OCI-M1 (cell line): Measurements from ENCODE around the gene SMARCA2.

Experiments
- DNase-seq: peaks from one replicate; lab custom pipeline; 2025; lab: John Stamatoyannopoulos, UW

The SMARCA2 gene

GRCh38 chr9:2014696-2015580, at the start of gene SMARCA2:
Gene SMARCA2, plus strand, starts transcription at chr9:2015347. Its CDS starts 13,676 bp downstream, at chr9:2029023.
- DNase-seq: peak; percentile 94

GRCh38 chr9:1966725-1967366, 48.3 kb upstream of the SMARCA2 start:
- DNase-seq: no peak

- DNase-seq: no peak
These were observed 46.0 kb upstream of the SMARCA2 start for GRCh38 chr9:1969160-1969559.

GRCh38 chr9:1969898-1970297, 45.2 kb upstream of the SMARCA2 start:
- no peak for DNase-seq

- DNase-seq: no peak
These were observed 42.5 kb upstream of the SMARCA2 start for GRCh38 chr9:1972672-1973071.

- DNase-seq: no peak
These were observed 38.1 kb upstream of the SMARCA2 start for GRCh38 chr9:1977026-1977425.

- DNase-seq: no peak
These were observed 36.2 kb upstream of the SMARCA2 start for GRCh38 chr9:1978941-1979340.

DNA sequence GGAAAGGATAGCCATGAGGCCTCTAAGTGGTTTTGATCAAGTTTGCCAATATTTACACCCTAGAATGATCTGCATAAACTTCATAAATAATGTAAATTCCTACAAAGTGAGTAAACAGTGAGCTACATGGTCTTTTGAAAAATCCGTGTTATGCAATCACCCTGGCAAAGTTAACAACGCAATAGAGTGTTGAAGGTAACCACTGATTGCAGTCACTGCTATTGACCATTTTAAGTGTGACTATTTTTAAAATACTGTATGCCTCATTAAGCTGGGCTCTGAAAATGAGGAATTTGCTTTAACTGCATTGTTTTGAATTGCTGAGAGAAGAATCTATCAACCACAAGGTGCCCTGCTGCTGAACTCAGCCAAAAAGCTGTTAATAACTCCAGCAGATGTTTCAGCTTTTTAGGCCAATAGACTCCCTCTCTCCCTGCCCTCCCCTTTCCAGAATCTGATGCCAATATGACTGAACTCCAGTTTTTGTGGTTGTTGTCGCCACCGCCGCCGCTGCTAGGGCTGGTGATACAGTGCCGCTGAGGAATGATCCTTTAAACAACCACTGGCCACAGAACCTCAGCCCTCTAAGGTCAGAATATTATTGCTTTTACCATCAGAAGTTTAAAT, 35.3 kb upstream of the SMARCA2 start:
- DNase-seq: no peak

- DNase-seq: no peak
These were observed 34.8 kb upstream of the SMARCA2 start for GRCh38 chr9:1980387-1980786.

DNA sequence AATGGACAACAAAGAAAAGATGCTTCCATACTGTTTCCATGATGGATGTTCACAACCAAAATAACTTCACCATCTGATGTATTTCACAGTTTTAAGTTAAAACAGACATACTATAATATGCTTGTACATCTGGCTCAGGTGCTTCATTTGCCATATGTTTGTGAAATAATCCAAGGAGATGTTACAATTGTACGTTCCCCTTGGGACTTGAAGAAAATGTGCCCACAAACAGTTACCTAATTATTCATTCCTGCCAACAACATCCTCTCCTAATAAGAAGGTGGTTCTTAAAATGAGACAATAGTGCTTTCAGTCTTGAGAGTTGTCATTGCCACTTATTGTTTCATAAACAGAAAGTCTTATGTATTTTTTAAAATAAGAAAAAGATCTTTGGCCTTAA, 33.1 kb upstream of the SMARCA2 start:
- DNase-seq: no peak

DNA sequence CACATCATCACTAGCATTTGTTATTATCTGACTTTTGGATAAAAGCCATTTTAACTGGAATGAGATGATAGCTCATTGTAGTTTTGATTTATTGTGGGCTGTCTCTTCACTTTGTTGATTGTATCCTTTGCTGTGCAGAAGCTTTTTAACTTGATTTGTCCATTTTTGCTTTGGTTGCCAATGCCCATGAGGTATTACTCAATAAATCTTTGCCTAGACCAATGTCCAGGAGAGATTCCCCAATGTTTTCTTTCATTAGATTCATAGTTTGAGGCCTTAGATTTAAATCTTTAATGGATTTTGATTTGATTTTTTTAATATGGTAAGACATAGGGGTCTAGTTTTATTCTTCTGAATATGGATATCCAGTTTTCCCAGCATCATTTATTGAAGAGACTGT, 28.8 kb upstream of the SMARCA2 start:
- DNase-seq: no peak

DNA sequence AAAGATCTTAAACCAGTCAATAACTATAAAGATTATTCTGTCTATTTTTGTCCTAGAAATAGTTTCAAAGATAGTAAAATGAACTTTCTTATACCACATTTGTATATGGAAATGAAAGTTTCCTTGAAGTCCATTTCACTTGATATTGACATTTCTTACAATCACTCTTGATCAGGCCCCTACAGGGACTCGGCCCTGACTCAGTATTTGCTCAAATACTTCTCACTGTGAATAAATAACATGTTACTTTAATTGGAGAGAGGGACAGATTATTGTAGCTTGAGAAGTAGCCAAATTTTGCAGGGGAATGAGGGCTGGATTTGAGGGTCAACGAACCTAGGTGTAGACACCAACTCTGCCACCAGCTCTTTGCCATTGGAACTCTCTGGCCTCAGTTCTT, 25.6 kb upstream of the SMARCA2 start:
- no peak for DNase-seq

- no peak for DNase-seq
These were observed 21.0 kb upstream of the SMARCA2 start for GRCh38 chr9:1994180-1994579.

- DNase-seq: no peak
These were observed 20.1 kb upstream of the SMARCA2 start for GRCh38 chr9:1995084-1995483.

DNA sequence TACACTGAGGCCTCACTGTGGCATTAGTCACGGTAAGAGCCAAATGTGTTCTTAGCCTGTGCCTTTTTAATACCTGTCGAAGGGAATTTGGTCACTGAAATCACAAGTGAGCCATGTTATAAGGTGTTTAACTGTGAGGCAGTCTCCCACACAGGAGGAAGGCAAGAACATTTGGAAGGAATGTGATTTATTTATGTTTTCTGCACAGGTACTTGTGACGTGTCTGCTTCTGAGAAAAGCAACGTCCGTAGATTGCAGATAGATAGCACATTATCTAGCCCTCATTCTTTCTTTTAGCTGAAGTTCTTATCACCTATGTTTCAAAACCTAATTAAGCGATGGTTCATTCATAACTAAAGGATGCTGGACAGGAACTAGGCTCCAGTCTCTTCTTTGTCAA, 19.0 kb upstream of the SMARCA2 start:
- no peak for DNase-seq

DNA sequence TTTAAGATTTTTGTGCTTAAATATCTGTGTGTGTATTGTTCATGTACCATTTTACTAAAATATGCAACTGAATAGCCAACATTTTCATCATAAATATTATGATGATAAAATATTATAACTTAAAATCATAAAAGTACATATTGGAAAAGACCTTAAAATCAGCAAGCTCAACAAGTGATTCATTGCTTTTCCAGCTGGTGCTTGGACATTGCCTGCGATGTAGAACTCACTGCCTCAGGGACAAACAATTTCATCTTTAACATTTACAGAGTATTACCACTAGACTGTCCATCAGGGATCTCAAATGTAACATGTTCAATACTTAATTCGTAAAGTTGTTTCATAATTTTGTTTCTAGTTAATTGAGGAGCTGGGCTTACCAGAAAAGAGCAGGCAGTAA, 17.5 kb upstream of the SMARCA2 start:
- no peak for DNase-seq

DNA sequence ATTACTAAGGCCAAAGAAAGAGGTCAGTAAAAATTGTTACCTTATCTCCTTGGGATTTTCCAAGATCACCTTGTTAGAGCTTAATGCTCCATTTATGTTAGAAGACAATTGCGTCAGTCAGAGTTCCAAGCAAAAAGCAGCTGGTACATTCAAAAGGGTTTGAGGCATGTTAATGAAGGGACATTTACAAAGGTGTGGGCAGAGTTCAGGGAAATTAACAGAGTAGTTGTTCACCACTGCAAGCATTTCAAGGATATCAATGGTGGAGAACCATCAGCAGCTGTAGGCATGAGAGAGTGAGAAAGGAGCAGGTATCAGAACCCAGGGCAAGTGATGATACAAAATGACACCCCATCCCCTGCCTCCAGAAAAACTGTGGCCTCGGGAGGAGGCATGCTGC, 17.0 kb upstream of the SMARCA2 start:
- no peak for DNase-seq

- DNase-seq: no peak
These were observed 14.8 kb upstream of the SMARCA2 start for GRCh38 chr9:2000314-2000713.

- DNase-seq: no peak
These were observed 6.8 kb upstream of the SMARCA2 start for GRCh38 chr9:2008372-2008771.

DNA sequence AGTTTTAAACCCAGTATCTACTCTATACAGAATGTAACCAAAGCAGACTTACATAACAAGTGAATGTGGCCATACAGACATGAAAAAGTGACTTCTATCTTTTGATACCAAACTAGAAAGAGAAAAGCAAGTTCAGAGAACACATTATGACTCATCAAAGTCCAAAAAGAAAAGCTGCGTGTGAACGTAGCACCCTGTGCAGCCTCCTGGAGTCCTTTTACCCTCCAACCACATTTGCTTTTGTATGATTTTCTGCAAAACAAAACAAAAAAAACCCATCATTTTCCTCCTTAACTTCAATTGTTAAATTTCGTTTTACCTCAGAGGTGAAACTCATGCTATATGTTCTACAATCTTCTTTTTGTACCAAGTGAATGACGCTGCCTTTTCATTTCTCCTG, 2.8 kb upstream of the SMARCA2 start:
- DNase-seq: peak; percentile 3

DNA sequence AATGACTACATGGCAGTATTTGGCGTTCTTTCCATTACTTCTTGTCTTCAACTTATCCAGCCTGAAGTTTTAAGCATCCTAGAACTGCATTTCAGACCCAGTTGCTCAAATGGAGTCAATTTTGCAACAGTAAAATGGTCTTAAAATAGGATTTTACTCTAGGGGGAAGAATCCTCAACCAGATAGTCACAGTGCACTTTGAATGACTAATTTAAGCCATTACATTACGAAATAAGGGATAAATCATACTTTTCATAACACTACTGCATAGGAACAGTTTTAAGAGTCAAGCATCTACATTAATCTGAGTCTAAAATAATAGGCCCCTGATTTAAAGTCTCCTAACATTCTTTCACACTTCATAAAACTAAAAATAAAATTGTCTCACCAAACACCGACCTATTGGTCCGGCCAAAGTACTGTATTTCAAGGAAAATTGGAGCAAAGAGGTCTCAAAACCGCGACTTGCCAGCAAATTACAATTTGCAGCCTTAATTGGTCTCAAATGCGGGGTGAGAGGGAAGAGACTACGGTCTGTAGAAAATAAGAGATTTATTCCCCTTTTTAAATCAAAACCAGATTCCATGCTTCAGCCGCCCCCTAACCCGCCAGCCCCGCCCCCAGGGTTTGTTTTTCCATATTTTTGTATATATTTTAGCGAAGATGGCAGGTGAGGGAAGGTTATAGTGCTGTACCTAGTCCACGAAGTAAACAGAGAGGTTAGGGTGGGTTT, 1.2 kb upstream of the SMARCA2 start:
- no peak for DNase-seq
